H9 (cell line): ENCODE data around the gene TRIM34. TPM values are rescaled to one million over a fixed set of nuclear protein-coding genes. Genes with fewer than 3 reads are reported as not detected.

Experiments used
- DNase-seq: peaks from one replicate; pipeline ENCODE4 v3.0.0-alpha.2; 2017
- H2AFZ ChIP-seq: one replicate; pipeline ENCODE4 v1.6.1; 2013; ENCODE audit warnings: mild to moderate bottlenecking, low read length, control low read depth, moderate library complexity
- H2AK5ac ChIP-seq: 2 replicates; pipeline ENCODE4 v1.6.1; 2013; ENCODE audit warnings: low read length, control low read depth, mixed read lengths; ENCODE audit not compliant: insufficient read length
- H2BK120ac ChIP-seq: one replicate; pipeline ENCODE4 v1.6.1; 2013; ENCODE audit warnings: low read depth, mild to moderate bottlenecking, low read length, control low read depth, inconsistent platforms; ENCODE audit not compliant: poor library complexity, severe bottlenecking
- H2BK12ac ChIP-seq: 2 replicates; pipeline ENCODE4 v1.6.1; 2013; ENCODE audit warnings: low read length, control low read depth, mixed read lengths, low read depth; ENCODE audit not compliant: insufficient read length
- H2BK15ac ChIP-seq: 2 replicates; pipeline ENCODE4 v1.6.1; 2013; ENCODE audit warnings: low read depth, low read length, control low read depth
- H2BK20ac ChIP-seq: one replicate; pipeline ENCODE4 v1.6.1; 2013; ENCODE audit warnings: low read depth, mild to moderate bottlenecking, low read length, control low read depth, inconsistent platforms; ENCODE audit not compliant: poor library complexity, severe bottlenecking
- H2BK5ac ChIP-seq: 2 replicates; pipeline ENCODE4 v1.6.1; 2013; ENCODE audit warnings: low read length, control low read depth, mixed read lengths; ENCODE audit not compliant: insufficient read length
- H3K14ac ChIP-seq: 2 replicates; pipeline ENCODE4 v1.6.1; 2013; ENCODE audit warnings: low read length, control low read depth; ENCODE audit not compliant: insufficient read depth
- H3K18ac ChIP-seq: 2 replicates; pipeline ENCODE4 v1.6.1; 2013; ENCODE audit warnings: low read depth, mild to moderate bottlenecking, mixed read lengths, low read length, control low read depth; ENCODE audit not compliant: insufficient read length
- H3K23ac ChIP-seq: 2 replicates; pipeline ENCODE4 v1.6.1; 2013; ENCODE audit warnings: low read length, control low read depth, mixed read lengths, low read depth; ENCODE audit not compliant: insufficient read length
- H3K23me2 ChIP-seq: 2 replicates; pipeline ENCODE4 v1.6.1; 2013; ENCODE audit warnings: low read depth, mild to moderate bottlenecking, mixed read lengths, low read length, control low read depth; ENCODE audit not compliant: insufficient read length, poor library complexity, severe bottlenecking
- H3K27ac ChIP-seq: 2 replicates; pipeline ENCODE4 v1.5.1; 2013; ENCODE audit warnings: low read length, control low read depth, mixed read lengths, low read depth; ENCODE audit not compliant: insufficient read length
- H3K27me3 ChIP-seq: 2 replicates; pipeline ENCODE4 v1.6.1; 2013; ENCODE audit warnings: low read length, control low read depth, inconsistent platforms; ENCODE audit not compliant: insufficient read depth
- H3K4ac ChIP-seq: 2 replicates; pipeline ENCODE4 v1.6.1; 2013; ENCODE audit warnings: low read depth, mild to moderate bottlenecking, control low read depth, inconsistent platforms, low read length, moderate library complexity
- H3K4me1 ChIP-seq: 2 replicates; pipeline ENCODE4 v1.6.1; 2013; ENCODE audit warnings: low read length, control low read depth, inconsistent platforms; ENCODE audit not compliant: insufficient read depth
- H3K4me2 ChIP-seq: 2 replicates; pipeline ENCODE4 v1.6.1; 2013; ENCODE audit warnings: low read length, control low read depth, mixed read lengths; ENCODE audit not compliant: insufficient read length, insufficient read depth
- H3K56ac ChIP-seq: 2 replicates; pipeline ENCODE4 v1.6.1; 2013; ENCODE audit warnings: low read depth, mild to moderate bottlenecking, mixed read lengths, low read length, control low read depth; ENCODE audit not compliant: insufficient read length
- H3K79me1 ChIP-seq: 2 replicates; pipeline ENCODE4 v1.6.1; 2013; ENCODE audit warnings: low read depth, mild to moderate bottlenecking, moderate library complexity, low read length, control low read depth, inconsistent platforms; ENCODE audit not compliant: insufficient read depth, poor library complexity, severe bottlenecking
- H3K79me2 ChIP-seq: 2 replicates; pipeline ENCODE4 v1.6.1; 2013; ENCODE audit warnings: low read length, control low read depth, inconsistent platforms; ENCODE audit not compliant: insufficient read depth
- H3K9ac ChIP-seq: 2 replicates; pipeline ENCODE4 v1.6.1; 2013; ENCODE audit warnings: low read length, control low read depth, mixed read lengths; ENCODE audit not compliant: insufficient read length; ENCODE audit errors: extremely low read depth
- H3K9me3 ChIP-seq: one replicate; pipeline ENCODE4 v1.6.1; 2013; ENCODE audit warnings: low read depth, low read length, inconsistent platforms; ENCODE audit not compliant: control insufficient read depth
- H3T11ph ChIP-seq: one replicate; pipeline ENCODE4 v1.6.1; 2013; ENCODE audit warnings: mild to moderate bottlenecking, low read length, control low read depth, inconsistent platforms
- H4K20me1 ChIP-seq: one replicate; pipeline ENCODE4 v1.6.1; 2013; ENCODE audit not compliant: control insufficient read depth, insufficient read length, insufficient read depth
- H4K5ac ChIP-seq: 2 replicates; pipeline ENCODE4 v1.6.1; 2013; ENCODE audit warnings: low read depth, mild to moderate bottlenecking, mixed read lengths, low read length, control low read depth; ENCODE audit not compliant: insufficient read length
- H4K8ac ChIP-seq: replicated peaks from 2 replicates; pipeline ENCODE4 v1.6.1; 2013; ENCODE audit warnings: low read length, control low read depth, mixed read lengths, low read depth; ENCODE audit not compliant: insufficient read length
- H4K91ac ChIP-seq: 2 replicates; pipeline ENCODE4 v1.6.1; 2013; ENCODE audit warnings: low read depth, mild to moderate bottlenecking, moderate library complexity, mixed read lengths, low read length, control low read depth; ENCODE audit not compliant: insufficient read length
- H3K27ac Mint-ChIP-seq, 3 experiments: 2 replicates in 2 of 3; 3 replicates in 1 of 3; pipeline ENCODE4 v1.8.0; 2020 to 2021; ENCODE audit warnings: mixed read lengths in 3 of 3, mild to moderate bottlenecking in 1 of 3, moderate library complexity in 1 of 3
- H3K27me3 Mint-ChIP-seq: 2 replicates; pipeline ENCODE4 v1.8.0; 2021; ENCODE audit warnings: low read depth, mild to moderate bottlenecking, moderate library complexity, mixed read lengths
- H3K36me3 Mint-ChIP-seq, 3 experiments: 2 replicates in 2 of 3; 3 replicates in 1 of 3; pipeline ENCODE4 v1.8.0; 2020 to 2021; ENCODE audit warnings: low read depth in 3 of 3, mixed read lengths in 3 of 3; ENCODE audit not compliant: insufficient read depth in 1 of 3
- H3K4me1 Mint-ChIP-seq, 2 experiments: 2 replicates each; pipeline ENCODE4 v1.8.0; 2020; ENCODE audit warnings: mixed read lengths in 2 of 2
- H3K4me3 Mint-ChIP-seq, 2 experiments: 2 replicates in 1 of 2; 3 replicates in 1 of 2; pipeline ENCODE4 v1.8.0; 2020 to 2021; ENCODE audit warnings: mild to moderate bottlenecking in 2 of 2, mixed read lengths in 2 of 2, moderate library complexity in 1 of 2
- H3K9me3 Mint-ChIP-seq, 2 experiments: 2 replicates in 1 of 2; 3 replicates in 1 of 2; pipeline ENCODE4 v1.8.0; 2020; ENCODE audit warnings: mild to moderate bottlenecking in 2 of 2, mixed read lengths in 2 of 2, moderate library complexity in 1 of 2
- CTCF ChIP-seq: fragments of 200-600 bp; sonication (generic); conservative IDR thresholded peaks from 3 replicates; pipeline ENCODE4 v1.8.0; 2021; ENCODE audit warnings: antibody characterized with exemption, mild to moderate bottlenecking
- WGBS: extraction: QIAGEN DNeasy Blood & Tissue Kit; methylation state at CpG from one replicate; pipeline ENCODE4 v1.1.7; 2013; ENCODE audit warnings: missing lambda C conversion rate, low lambda C conversion rate, mixed read lengths; ENCODE audit not compliant: insufficient read length; ENCODE audit errors: extremely low coverage; 5-methylcytosine and 5-hydroxymethylcytosine counted together
- total RNA-seq: library from RNA; stranded (reverse); gene quantifications from 2 replicates; pipeline ENCODE4 v1.2.1, GENCODE V29; 2021

TRIM34 gene
- total RNA-seq, 1 experiment from 2014 or later: 0.59 TPM

GRCh38 chr11:5592615-5593014, 32.2 kb upstream of the TRIM34 start:
- H3K27me3 Mint-ChIP-seq: no peaks in the 10 kb centered on the region; the same call in 1 of the 2 replicates
- H3K27ac Mint-ChIP-seq: no peak overlapping the region; a peak in 1 of 7 replicates

More at GRCh38 chr11:5592615-5593014, 32.2 kb upstream of the TRIM34 start:
- Histone ChIP-seq H3K79me2 (no peaks in the 10 kb centered on the region; the same call in 1 of the 2 replicates), H3K9me3 (no peaks in the 10 kb centered on the region), H3K4me2 (no peak overlapping the region), H3K79me1 (no peaks in the 10 kb centered on the region), H3K27ac (no peak overlapping the region), H2BK5ac (no peak overlapping the region), H2AK5ac (no peak overlapping the region), H4K20me1 (no peaks in the 10 kb centered on the region), H3K23me2 (peaks cover 7% of the 10 kb centered on the region), H3T11ph (no peak overlapping the region), H2AFZ (no peak overlapping the region), H2BK120ac (no peak overlapping the region), H3K4ac (no peak overlapping the region), H4K5ac (no peak overlapping the region), H2BK20ac (no peak overlapping the region), H4K8ac (no peak overlapping the region), H2BK15ac (no peak overlapping the region), H3K56ac (no peak overlapping the region), H3K18ac (no peak overlapping the region), H3K14ac (no peak overlapping the region), H3K23ac (no peak overlapping the region), H3K4me1 (no peaks in the 10 kb centered on the region), H3K27me3 (no peaks in the 10 kb centered on the region), H2BK12ac (no peak overlapping the region), H3K9ac (no peak overlapping the region), H4K91ac (no peak overlapping the region)
- Mint-ChIP-seq H3K36me3 (peaks cover 7 to 8% (median 7%) of the 10 kb centered on the region in 3 experiments; a peak in 5 of 7 replicates), H3K4me3 (no peak overlapping the region), H3K4me1 (peaks cover 14 to 19% of the 10 kb centered on the region in 2 experiments), H3K9me3 (peaks cover 5 to 6% of the 10 kb centered on the region in 2 experiments)
- no CpG with 5 or more reads among the region's 5 CpGs for WGBS
- no peak for TF ChIP-seq CTCF
- no peak for DNase-seq
